PC-9 (cell line): ENCODE data around the gene EVA1C. TPM values are rescaled to one million over a fixed set of nuclear protein-coding genes. Genes with fewer than 3 reads are reported as not detected.
A peak's percentile ranks its signal among the peaks of the same experiment; 100 is the strongest.

Experiments used
- BruUV-seq: library from RNA; stranded (reverse); fragments of 400-500 nt; replicated peaks from 2 replicates; lab custom pipeline; 2021; lab: Mats Ljungman, UMichigan
- CTCF ChIA-PET: fragments of 300-600 bp; sonication (Branson Sonifier 250); formaldehyde crosslinking; loops from one replicate; lab custom pipeline; 2022; ENCODE audit warnings: antibody characterized with exemption; lab: Charles Lee
- POLR2A ChIA-PET: fragments of 300-600 bp; sonication (Branson Sonifier 250); formaldehyde crosslinking; loops from one replicate; lab custom pipeline; 2022; ENCODE audit warnings: antibody characterized with exemption; ENCODE audit not compliant: unreplicated experiment; lab: Charles Lee
- DNase-seq, 2 experiments: peaks; one replicate each; pipeline versions ENCODE4 v3.0.0 to v3.0.0-alpha.2; 2015 to 2022; ENCODE audit warnings: mixed read lengths in 1 of 2
- H2AFZ ChIP-seq: fragments of 200-600 bp; sonication (generic); 2 replicates; pipeline ENCODE4 v1.8.1; 2017; ENCODE audit warnings: antibody characterized with exemption
- H3F3A ChIP-seq: fragments of 200-600 bp; sonication (generic); 2 replicates; pipeline ENCODE4 v1.8.1; 2017; ENCODE audit warnings: antibody characterized with exemption, mild to moderate bottlenecking, low read depth; ENCODE audit not compliant: insufficient read depth
- H3K27ac ChIP-seq: fragments of 200-600 bp; sonication (generic); 2 replicates; pipeline ENCODE4 v1.6.1; 2016; ENCODE audit warnings: mixed run types
- H3K27me3 ChIP-seq: fragments of 200-600 bp; sonication (generic); 2 replicates; pipeline ENCODE4 v1.6.1; 2016; ENCODE audit warnings: low read depth, mixed run types; ENCODE audit not compliant: insufficient read depth
- H3K36me3 ChIP-seq: fragments of 200-600 bp; sonication (generic); 2 replicates; pipeline ENCODE4 v1.6.1; 2016; ENCODE audit warnings: low read depth, mixed run types
- H3K4me1 ChIP-seq: fragments of 200-600 bp; sonication (generic); replicated peaks from 2 replicates; pipeline ENCODE4 v1.6.1; 2016; ENCODE audit warnings: mixed run types; ENCODE audit not compliant: insufficient read depth
- H3K4me2 ChIP-seq: fragments of 200-600 bp; sonication (generic); 2 replicates; pipeline ENCODE4 v1.6.1; 2017; ENCODE audit warnings: mixed run types
- H3K4me3 ChIP-seq: fragments of 200-600 bp; sonication (generic); 2 replicates; pipeline ENCODE4 v1.6.1; 2016; ENCODE audit warnings: mixed run types
- H3K79me2 ChIP-seq: fragments of 200-600 bp; sonication (generic); 2 replicates; pipeline ENCODE4 v1.6.1; 2017; ENCODE audit warnings: low read depth, mixed run types
- H3K9me2 ChIP-seq: fragments of 200-600 bp; sonication (generic); 2 replicates; pipeline ENCODE4 v1.8.1; 2017; ENCODE audit warnings: mild to moderate bottlenecking; ENCODE audit not compliant: insufficient read depth
- H3K9me3 ChIP-seq: fragments of 200-600 bp; sonication (generic); 2 replicates; pipeline ENCODE4 v1.8.1; 2016; ENCODE audit warnings: low read depth; ENCODE audit not compliant: insufficient read depth
- H4K20me1 ChIP-seq: fragments of 200-600 bp; sonication (generic); 2 replicates; pipeline ENCODE4 v1.8.1; 2017; ENCODE audit not compliant: insufficient read depth
- CTCF ChIP-seq: fragments of 200-600 bp; sonication (generic); conservative IDR thresholded peaks from 2 replicates; pipeline ENCODE4 v1.6.1; 2017; ENCODE audit warnings: mixed run types, antibody characterized with exemption, mild to moderate bottlenecking, moderate library complexity
- EZH2 ChIP-seq: fragments of 200-600 bp; sonication (generic); IDR thresholded peaks from 2 replicates; pipeline ENCODE4 v1.8.0; 2017; ENCODE audit warnings: antibody characterized with exemption, low read depth
- intact Hi-C: fragments of 100-400 bp; cut with micrococcal nuclease; formaldehyde crosslinking; loops from one replicate; pipeline ENCODE4 v1.10.0; 2022; ENCODE audit not compliant: unreplicated experiment
- total RNA-seq: library from RNA; stranded (reverse); gene quantifications from 2 replicates; pipeline ENCODE4 v1.2.3, GENCODE V29; 2021

EVA1C gene
- total RNA-seq, 1 experiment from 2014 or later: 3.0 TPM

GRCh38 chr21:32492376-32492775 is 79.9 kb downstream of the EVA1C start:
- no peaks in the 10 kb centered on the region for H3K79me2 ChIP-seq
- CTCF ChIA-PET: no interaction called here
- no peak overlapping the region for H2AFZ ChIP-seq
- no peak for DNase-seq
- BruUV-seq: no TSS peak
- H3K4me2 ChIP-seq: no peak overlapping the region
- H3K9me3 ChIP-seq: no peaks in the 10 kb centered on the region
- H3K27ac ChIP-seq: no peak overlapping the region
- TF ChIP-seq CTCF (no peak), EZH2 (no peak)
- no peaks in the 10 kb centered on the region for H3K27me3 ChIP-seq
- POLR2A ChIA-PET: no interaction called here
- intact Hi-C loops: no loop called here
- no peaks in the 10 kb centered on the region for H3K9me2 ChIP-seq
- H3K36me3 ChIP-seq: no peaks in the 10 kb centered on the region
- H3K4me1 ChIP-seq: no peaks in the 10 kb centered on the region
- no peaks in the 10 kb centered on the region for H3F3A ChIP-seq
- no peak overlapping the region for H3K4me3 ChIP-seq
- H4K20me1 ChIP-seq: no peaks in the 10 kb centered on the region

GRCh38 chr21:32494934-32495709 is 82.6 kb downstream of the EVA1C start:
- ChIA-PET CTCF (no interaction called here), POLR2A (interaction anchor here (0.6 kb wide), 1 partner anchor 9 kb away, joined by 3 read pairs; no protein-coding TSS in a partner anchor)
- no peaks in the 10 kb centered on the region for H3K79me2 ChIP-seq
- H3K4me1 ChIP-seq: no peaks in the 10 kb centered on the region
- H3K4me3 ChIP-seq: no peak overlapping the region
- BruUV-seq: no TSS peak
- no peak for TF ChIP-seq EZH2
- TF ChIP-seq CTCF: no peak
- no peaks in the 10 kb centered on the region for H3K27me3 ChIP-seq
- no peaks in the 10 kb centered on the region for H4K20me1 ChIP-seq
- intact Hi-C loops: no loop called here
- no peaks in the 10 kb centered on the region for H3F3A ChIP-seq
- H3K9me3 ChIP-seq: no peaks in the 10 kb centered on the region
- no peaks in the 10 kb centered on the region for H3K36me3 ChIP-seq
- peak; percentile 14 to 58 for DNase-seq
- no peak overlapping the region for H3K4me2 ChIP-seq
- no peaks in the 10 kb centered on the region for H3K9me2 ChIP-seq
- no peak overlapping the region for H2AFZ ChIP-seq
- no peak overlapping the region for H3K27ac ChIP-seq

- intact Hi-C loops: no loop called here
- ChIA-PET CTCF (no interaction called here), POLR2A (no interaction called here)
- Histone ChIP-seq H4K20me1 (no peaks in the 10 kb centered on the region), H2AFZ (no peak overlapping the region), H3K4me3 (no peak overlapping the region), H3K27me3 (no peaks in the 10 kb centered on the region), H3K9me2 (no peaks in the 10 kb centered on the region), H3K4me2 (no peak overlapping the region), H3K9me3 (no peaks in the 10 kb centered on the region), H3K36me3 (no peaks in the 10 kb centered on the region), H3K27ac (no peak overlapping the region), H3K79me2 (no peaks in the 10 kb centered on the region), H3K4me1 (no peaks in the 10 kb centered on the region), H3F3A (no peaks in the 10 kb centered on the region)
- no peak for TF ChIP-seq CTCF
- TF ChIP-seq EZH2: no peak
- no peak for DNase-seq
- no TSS peak for BruUV-seq
Observed at GRCh38 chr21:32496568-32496967, 84.1 kb downstream of the EVA1C start.
